Stimulated activated CD4-positive, alpha-beta T cell treated with anti-CD3 and anti-CD28 coated beads, Interleukin-4, amount 100 ng/mL, for 24 hours (primary cell): ENCODE results near the gene SULT1C2.
"Not testable (repeated sequence)": the region's sequence is repeated elsewhere in the genome, so short reads cannot be mapped to it uniquely, and the experiment has no call there.

Experiments used
- DNase-seq: peaks from one replicate; pipeline ENCODE4 v3.0.0-alpha.2; 2020

Gene SULT1C2

DNA sequence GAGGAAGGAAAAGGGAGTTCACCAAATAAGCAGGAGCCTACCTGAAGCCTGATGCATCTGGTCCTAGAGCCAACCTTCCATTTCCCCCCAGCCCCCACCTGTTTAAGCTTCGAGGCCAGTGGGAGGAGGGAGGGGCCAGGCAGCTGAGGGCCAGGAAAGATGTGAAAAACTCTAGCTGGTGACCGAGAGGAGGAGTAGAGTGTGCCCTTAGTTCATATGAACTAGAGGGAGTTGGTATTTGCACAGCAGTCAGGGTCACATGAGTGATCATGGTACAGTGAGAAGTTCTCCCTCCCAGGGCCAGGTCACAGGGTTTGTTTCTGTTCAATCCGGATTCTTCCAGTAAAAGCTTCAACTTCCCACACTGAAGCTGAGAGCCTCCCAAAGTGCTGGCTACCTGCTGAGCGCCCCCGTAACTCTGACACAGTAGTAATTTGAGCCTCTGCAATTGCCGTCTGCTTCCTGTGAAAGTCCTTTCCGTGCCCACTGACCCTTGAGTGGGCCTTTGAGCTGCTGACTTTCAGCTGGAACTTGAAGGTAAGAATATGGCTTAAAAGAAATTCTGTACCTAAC lies at the start of gene SULT1C2:
Gene SULT1C2 (plus strand): TSS at position 362 of the 573 bp plus-strand sequence. CDS start 4,773 bp downstream, outside the sequence.
- DNase-seq: no peak

DNA sequence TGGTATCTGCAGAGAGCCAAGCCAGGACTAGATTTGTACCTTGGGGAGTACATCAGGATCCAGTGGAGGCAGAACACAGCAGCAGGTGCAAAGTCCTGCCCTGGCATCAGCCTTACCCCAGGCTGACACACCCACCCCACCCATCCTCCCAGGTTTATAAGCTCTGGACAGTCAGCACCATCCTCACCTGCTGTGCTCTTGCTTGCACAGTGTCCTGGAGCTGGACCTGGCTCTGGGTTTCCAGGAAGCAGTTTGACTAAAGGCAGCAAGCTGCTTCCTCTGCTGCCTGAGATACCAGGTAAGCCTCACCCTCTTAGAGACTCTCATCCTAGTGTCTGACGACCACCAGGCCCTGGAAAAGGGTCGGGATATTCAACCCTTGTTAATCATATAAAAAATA lies 48.9 kb upstream of the SULT1C2 start, which contains the start of gene SULT1C3:
Gene SULT1C3 (plus strand): TSS at position 183 of the 400 bp plus-strand sequence. CDS start 7,227 bp downstream, outside the sequence.
- no peak for DNase-seq

DNA sequence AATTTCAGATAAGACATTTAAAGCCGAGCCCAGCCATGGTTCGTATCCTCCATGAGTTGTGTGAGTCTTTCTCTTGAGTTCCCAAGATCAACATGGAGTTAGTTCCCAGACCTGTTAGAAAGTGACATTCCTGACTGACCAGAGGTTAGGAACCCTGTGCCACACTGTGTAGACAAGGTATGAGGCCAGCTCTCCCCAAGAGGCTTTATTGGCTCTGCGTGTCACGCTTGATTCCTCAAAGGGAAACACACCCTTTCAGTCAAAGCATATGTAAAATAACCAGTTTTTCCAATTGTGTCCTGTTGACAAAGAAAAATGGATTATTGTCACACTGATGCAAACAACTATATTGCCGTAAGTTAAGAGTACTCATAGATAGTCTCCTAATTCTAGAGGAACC lies 47.7 kb upstream of the SULT1C2 start:
- DNase-seq: no peak

DNA sequence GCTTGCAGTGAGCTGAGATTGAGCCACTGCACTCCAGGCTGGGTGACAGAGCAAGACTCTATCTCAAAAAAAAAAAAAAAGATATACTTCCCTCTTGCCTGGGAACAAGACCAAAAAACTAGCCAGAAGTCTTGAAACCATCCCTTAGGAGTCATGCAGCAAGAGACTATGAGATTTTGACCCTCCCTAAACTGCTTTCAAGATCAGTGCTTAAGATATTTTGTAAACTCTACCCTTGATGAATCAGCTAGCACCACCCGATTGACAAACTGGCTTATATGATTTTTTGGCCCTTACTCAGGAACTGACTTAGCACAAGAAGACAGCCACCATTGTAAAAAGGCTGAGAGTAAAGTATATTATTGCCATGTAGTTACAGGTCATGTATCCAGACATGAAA lies 45.1 kb upstream of the SULT1C2 start:
- DNase-seq: no peak

DNA sequence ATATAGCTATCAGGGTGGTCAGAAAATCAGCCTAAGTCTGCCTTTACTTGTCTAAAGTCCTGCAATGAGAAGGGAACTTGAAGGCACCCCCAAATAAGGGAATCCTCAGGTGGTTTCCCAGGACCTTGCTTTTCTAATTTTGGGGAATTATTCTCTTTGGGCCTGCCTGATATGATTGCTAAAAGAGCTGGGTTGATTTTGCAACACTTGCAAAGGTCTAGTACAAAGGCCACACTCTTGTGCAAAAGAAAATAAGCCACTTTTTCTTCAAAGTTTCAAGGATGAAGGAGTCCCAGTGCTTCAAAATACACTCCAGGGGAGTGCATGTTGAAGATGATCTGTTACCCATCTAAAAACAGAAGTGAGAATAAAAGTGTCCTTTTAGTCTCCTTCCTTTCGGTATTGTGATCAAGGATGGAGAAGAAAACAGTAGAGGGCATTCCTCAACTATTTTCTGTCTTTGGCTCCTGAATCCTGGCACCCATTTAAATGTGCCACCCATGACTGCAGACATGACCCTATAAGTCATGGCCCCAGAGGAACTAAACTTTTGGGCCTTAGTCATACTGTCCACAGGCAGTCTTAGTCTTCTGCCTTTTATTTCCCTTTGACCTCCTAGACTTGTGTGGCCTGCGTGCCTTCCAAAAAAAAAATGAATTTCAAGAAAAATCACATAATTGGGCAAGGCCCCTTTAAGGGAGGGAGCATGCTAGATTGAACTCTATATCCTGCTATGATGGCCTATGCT lies 43.9 kb upstream of the SULT1C2 start:
- no peak for DNase-seq

DNA sequence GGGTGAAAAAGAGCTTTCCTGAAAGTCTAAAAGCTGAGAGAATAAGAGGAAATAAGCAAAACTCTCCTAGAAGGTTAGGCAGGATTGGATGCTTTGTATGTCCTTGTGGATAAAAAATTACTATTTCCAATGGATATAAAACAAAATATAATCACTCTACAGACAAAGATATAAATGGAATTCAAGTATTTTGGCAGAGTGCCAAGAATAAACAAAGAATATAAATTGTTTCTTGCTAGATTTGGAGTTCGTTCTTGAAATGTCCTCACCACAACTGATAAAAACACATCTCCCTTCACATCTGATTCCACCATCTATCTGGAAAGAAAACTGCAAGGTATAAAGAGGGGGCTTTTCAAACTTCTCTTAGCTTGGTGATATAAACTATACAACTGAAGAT lies 35.6 kb upstream of the SULT1C2 start:
- DNase-seq: no peak

DNA sequence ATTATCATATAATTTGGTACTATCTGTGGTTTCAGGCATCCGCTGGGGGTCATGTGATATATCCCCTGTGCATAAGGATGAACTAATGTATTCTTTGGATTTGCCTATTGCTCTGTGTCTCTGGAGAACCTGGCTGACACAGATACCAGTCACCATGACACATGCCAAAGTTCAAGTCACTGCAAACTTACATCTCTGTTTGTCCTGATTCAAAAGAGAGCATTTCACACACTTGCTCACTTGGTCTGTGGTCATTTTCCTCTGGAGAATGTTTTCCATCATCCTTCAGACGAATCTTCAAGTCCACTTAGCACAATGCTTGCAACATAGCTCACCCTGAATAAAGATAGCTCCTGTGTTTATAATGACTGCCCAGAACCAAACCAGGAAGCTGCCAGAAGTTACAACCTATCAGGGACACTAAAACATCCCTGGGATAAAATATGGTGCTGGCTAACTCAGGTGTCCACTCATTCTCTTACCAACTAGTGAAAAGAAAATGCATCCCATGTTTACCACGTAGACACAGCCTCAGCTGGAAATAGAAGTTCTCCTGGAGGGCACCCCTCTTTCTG lies 30.9 kb upstream of the SULT1C2 start:
- DNase-seq: no peak

DNA sequence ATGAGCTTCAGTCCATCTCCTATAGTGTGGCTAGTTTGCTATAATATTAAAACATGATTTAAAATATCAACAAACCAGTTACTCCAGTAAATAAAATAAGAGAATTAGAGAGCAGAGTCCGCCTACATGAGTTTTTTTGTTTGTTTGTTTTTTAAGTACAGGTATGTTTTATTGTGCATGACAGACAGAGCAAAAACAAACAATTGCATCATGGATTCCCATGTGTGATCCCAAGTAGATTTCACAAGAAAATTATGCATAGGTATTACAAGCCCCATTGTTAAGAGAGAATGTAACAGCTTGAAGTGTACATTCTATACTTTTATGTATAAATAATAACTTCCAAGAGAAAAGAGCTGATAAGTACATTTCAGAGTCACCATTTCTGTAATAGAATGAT lies 27.9 kb upstream of the SULT1C2 start:
- DNase-seq: no peak

DNA sequence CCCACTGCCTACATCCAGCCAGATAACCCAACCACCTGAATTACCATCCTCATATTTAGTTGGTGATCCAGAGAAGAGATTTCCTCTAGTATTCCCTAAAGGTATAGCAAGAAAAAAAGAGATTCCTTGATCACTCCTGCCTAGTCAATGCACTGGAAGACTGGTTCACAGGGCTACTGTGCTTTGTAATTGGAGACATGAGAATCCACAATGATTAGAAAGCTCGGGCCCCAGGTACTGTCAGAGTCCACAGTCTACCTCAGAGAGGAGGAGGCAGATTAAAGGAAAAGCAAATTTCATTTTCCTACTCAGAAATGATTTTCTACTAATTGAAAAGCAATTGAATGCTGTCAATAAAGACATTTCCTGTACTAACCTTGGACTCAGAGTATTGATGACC lies 26.7 kb upstream of the SULT1C2 start:
- no peak for DNase-seq

DNA sequence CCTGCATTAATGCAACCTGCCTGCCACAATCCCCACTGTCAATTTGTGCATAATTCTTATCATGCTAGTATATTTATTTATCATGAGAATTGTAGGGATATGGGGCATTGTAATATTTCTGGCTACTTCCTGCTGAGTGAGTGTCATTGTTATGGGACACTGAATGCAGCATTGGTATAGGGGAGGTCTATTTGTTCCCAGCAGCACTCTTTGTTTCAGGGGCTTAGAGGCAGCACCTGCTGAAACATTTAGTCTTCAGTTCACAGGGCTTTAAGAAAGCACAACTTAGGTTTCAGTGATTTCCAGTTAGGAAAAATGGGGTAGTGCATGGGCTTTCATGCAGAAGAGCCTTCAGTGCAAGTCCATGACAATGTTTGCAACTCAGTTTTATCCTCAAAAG lies 25.3 kb upstream of the SULT1C2 start:
- DNase-seq: no peak

DNA sequence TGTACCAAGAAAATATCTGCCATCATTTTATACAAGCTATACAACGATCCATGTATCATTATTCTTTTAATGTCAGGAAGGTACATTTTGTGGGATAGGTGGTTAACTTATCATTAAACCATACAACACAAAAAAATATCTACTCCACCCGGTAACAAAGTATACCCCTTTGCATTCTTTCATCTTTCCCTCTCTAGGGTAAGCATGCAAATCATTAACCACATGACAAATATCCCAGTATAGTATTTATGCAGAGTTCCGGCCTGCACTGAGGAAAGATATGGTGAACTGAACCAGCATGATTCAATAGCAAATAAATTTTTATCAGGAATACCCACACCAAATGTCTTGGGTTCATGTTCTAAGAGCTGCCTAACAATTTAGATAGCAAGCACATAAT lies 22.5 kb upstream of the SULT1C2 start:
- no peak for DNase-seq

DNA sequence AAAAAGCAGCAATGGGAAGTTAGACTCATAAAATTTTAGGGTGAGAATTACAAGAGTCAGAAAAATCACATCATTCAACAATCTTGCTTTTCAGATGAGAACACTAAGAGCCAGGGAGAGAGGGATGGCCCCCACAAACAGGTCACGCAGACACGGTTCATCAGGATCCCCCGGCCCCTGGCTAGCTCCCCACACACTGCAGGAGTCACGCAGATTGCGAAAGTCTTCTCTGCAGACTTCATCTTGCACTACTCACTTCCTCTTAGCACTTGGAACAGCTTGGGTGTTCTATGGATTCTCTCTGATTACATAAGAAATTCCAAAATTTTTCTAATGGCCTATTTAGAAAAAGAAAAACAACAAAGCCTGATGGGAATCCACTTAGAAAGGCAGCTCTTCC lies 21.6 kb upstream of the SULT1C2 start:
- no peak for DNase-seq

DNA sequence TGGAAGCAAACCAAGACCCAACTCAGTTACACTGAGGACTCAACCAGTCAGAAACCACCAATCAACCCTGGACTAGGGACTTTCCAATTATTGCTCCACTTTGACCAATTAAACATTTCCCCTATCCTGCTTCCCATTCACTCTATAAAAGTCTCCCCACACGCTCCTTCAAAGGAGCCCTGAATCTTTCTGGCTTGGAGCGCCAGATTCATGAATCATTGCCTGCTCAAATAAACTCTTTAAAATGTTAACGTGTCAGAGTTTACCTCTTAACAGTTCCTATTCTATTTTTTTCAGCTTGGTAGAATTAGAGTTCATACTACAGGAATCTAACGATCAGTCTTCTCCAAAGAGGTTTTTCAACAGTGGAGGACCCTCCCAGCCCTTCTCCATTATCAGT lies 20.7 kb upstream of the SULT1C2 start:
- DNase-seq: no peak

DNA sequence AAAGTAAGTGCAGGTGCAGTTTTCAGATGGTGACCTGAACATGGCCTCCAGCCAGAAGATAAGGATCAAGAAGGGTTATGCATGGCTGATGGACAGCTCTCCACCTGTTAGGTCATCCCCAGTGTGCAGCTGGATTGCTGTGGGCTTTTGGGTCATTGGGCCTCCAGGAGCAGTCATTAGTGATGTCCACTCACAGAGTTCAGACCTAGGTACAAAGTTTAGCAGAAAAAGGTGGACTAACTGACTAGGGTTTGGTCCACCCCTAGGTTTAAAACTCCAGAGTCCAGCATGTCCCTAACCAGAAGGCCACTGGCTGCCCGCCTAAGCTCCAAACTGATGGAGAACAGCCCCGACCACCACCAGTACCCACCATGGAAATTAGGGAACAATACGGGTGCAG lies 18.3 kb upstream of the SULT1C2 start:
- DNase-seq: no peak

DNA sequence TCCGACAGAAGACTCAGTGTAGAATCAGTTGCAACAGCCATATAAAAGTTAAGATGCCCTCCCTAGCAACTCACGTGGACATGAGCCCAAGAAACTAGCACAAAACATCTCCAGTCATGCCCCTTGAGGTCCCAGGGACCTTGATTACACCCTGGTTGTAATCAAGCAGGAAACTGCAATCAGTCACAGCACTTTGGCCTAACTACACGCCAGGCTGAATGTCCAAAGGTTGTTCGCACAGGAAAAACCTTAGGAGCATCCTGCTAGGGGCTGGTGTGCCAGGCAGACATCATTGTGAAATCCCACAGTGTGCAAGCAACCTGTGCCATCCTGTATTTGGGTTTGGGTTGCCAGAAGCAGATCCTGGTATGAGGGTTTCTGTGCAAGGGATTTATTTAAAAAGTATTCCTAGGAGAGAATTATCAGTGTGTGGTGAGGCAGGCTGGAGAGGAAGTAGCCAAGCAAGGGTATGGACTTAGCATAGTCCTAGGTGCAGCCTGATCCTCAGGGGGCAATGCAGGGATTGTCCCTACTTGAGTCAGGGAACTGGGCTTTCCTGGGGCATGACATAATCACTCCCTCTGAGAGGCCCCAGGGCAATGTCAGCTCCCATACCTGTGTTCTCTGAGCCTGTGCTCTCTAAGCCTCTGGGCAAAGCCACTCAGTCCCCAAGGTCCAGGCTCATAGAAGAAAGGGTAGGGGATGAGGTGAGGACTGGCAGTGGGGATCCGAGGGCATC lies 17.8 kb upstream of the SULT1C2 start:
- DNase-seq: no peak

DNA sequence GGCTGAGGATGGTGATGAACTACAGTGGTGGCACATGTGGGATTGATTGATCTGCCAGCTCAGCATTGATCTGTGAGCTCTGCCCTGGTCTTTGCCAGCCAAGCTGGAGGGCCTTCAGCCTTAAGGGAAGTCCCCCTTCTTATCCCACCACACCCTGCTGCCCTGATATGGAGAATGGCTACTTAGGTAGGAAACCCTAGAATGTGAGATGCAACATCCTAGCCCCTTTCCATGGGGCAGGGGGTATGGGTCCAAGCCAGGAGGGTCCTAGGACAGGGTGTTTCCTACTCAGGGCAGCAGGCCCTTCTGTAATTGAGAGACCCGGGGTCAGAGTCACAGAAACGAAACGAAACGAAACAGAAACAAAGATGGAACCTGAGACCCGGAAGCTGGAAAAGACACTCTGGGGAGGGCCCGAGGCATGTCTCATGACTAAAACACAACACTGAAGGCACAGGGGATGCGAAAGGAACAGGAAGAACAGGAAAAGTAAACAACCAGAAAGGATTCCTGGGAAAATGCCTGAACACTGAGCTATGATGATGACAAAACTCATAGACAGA lies 16.9 kb upstream of the SULT1C2 start:
- DNase-seq: no peak

DNA sequence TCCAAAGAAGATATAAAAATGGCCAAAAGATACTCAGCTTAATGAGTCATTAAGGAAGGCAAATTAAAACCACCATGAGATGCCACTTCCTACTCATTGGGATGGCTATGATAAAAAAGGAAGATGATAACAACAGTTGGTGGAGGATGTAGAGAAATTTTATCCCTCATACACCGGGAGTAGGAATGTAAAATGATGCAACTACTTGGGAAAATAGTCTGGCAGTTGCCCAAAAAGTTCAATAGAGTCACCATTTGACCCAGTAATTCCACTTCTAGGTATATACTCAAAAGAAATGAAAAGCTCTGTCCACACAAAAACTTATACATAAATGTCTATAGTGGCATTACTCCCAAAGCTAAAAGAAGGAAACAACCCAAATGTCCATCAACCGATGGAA lies 10.1 kb upstream of the SULT1C2 start:
- DNase-seq: no peak

DNA sequence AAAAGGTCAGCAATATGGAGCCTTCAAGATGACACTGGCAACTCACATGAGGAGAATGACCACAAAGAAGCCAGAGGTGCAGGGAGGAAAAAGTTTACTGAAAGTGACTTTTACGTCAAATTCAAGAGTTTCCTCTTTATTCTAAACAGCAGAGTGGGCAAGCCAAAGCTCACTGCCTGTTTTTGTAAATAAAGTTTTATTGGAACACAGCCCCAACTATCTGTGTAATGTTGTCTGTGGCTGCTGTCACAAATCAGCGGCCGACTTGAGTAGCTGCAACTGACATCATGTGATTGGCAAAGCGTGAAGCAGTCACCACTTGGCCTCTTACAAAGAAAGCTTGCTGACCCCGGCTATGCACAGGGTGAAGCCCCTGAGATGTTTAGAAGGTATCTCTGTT lies 9.2 kb upstream of the SULT1C2 start:
- no peak for DNase-seq

DNA sequence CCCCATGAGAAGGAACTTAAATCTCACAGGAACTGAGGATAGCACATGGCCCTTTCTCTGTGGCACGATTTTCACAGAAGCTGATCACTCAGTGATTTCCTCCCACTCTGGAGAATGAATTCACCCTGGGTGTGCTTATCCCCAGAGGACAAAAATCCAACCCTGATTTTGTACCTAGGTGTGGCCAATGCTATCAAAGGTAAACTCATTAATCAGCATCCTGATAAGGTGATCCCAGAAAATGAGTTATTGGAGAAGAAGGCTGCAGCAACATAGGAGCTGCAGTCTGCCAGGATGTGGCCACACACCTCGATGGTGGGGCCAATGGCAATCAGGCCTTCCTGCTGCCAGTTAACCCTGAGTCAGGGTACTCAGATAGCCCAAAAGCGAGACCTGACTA lies 8.2 kb upstream of the SULT1C2 start:
- DNase-seq: no peak

DNA sequence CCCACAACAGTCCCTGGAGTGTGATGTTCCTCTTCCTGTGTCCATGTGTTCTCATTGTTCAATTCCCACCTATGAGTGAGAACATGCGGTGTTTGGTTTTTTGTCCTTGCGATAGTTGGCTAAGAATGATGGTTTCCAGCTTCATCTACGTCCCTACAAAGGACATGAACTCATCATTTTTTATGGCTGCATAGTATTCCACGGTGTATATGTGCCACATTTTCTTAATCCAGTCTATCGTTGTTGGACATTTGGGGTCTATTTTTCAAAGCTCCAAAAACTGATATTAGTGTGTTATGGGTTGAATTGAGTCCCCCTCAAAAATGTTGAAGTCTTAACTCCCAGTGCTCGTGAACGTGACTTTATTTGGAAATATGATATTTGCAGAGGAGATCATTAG lies 4.1 kb upstream of the SULT1C2 start:
- DNase-seq: not testable (repeated sequence)

DNA sequence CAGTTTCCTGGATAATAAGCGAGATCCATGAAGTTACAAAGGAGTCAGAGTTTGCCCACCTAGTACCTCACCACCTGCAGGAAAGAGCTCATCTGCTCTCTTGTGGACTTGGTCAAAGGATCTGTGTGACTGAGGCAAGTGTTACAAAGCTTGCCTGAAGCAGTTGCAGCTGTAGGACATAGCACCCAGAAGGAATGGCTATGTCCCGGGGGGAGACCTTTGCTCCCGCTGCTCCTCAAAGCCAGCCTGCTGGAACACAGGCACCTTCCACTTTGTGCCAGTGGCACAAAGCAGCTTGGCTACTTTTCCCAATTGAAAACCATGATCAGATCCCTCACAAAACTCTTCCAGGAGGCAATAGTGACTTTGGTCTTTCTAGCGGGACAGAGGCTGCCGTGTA lies 3.1 kb upstream of the SULT1C2 start:
- DNase-seq: no peak

DNA sequence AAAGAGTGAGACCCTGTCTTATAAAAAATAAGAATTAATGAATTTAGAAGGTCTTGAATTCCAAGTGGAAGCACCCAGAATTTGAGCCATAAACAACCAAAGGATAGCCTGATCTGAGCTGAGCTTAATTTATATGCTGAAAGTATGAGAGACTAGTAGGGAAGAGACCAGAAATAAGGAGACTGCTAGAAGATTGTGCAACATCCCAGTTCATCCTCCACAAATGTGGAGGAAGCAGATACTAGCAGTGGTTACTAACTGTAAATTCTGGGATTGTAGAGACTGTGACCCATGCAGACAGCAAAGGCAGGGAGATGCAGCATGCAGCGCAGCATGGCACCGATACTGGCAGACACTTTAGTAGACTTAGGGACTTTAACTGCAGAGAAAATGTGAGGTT lies 1.5 kb upstream of the SULT1C2 start:
- DNase-seq: no peak

DNA sequence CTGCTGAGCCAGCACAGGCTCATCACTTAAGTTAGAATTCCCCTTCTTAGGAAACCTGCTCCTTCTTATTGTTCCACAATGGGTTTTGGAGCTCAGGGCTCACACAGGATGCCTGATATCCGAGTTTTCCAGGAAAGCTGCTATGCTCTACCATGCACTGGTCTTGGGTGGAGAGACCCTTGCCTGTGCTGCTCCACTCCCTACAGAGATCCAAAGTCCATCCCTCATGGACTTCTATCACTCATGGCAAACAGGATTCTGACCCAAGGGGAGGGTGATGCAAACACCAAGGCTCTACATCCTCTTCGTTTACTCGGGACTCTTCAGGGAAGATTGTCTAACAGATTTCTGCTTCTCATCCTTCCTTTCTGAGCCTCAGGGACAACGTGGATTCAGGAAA lies 5.2 kb downstream of the SULT1C2 start:
- DNase-seq: no peak
